ENCODE results near the gene TYROBP. TPM values are rescaled to one million over a fixed set of nuclear protein-coding genes. Genes with fewer than 3 reads are reported as not detected.
"Not testable (repeated sequence)": the region's sequence is repeated elsewhere in the genome, so short reads cannot be mapped to it uniquely, and the experiment has no call there.

Gene TYROBP
- total RNA-seq (10 to 100 TPM in 6 of 7 donors, 1 to 10 TPM in 1; 9.2 to 41.5 (median 31.4) TPM), polyA plus RNA-seq (100 to 1,000 TPM in 1 of 2 donors, 10 to 100 TPM in 1; 55.1 to 135 TPM)
- long read RNA-seq, donor 1, partial matches to known transcripts: 1 of 3 reads
- long read RNA-seq, donor 1, other reads (novel, unspliced or antisense): 0 of 3 reads
- long read RNA-seq, donor 2, partial matches to known transcripts: 0 of 5 reads
- long read RNA-seq, donor 2, other reads (novel, unspliced or antisense): 0 of 5 reads
- long read RNA-seq, donor 3, partial matches to known transcripts: 10 of 19 reads
- long read RNA-seq, donor 3, other reads (novel, unspliced or antisense): 2 of 19 reads

DNA sequence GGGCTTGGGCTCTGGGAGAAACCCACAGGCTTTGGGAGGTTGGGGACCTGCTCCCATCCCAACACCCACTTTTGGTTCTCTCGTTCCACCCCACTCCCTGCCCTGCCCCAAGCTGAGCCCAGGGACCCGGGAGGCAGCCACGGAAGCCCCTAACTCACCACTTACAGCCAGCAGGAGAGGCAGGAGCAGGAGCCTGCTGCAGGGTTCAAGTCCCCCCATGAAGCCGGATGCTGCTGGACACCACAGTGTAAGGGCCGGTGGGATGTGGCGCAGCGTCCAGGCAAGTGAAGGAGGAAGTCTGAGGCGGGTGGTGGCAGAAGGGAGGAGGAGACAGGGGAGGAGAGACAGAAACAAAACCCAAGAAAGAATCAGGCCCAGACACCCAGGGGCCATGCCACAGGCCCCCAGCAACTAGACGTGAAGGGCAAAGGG is at the start of gene TYROBP:
TYROBP (minus strand) TSS at position 286 of the 432 bp plus-strand sequence; CDS start at position 219, 67 bp downstream.
- 68 to 76% (median 74%) methylated on average over 9 of the region's 9 CpGs for WGBS, 3 donors

DNA sequence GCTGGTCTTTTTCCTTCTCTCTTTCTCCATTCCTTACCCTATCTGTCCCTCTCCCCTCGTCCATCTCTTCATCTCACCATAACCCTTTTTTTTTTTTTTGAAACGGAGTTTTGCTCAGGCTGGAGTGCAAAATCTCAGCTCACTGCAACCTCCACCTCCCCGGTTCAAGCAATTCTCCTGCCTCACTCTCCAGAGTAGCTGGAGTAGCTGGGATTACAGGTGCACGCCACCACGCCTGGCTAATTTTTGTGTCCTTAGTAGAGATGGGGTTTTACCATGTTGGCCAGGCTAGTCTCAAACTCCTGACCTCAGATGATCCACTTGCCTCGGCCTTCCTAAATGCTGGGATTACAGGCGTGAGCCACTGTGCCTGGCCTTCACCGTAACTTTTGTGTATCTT is 49.3 kb upstream of the TYROBP start:
- H3K4me3 ChIP-seq; H3K36me3 ChIP-seq; intact Hi-C loops (cut with DNase I); H3K9me3 ChIP-seq; H3K27ac ChIP-seq; H3K4me1 ChIP-seq (ENCODE audit: insufficient read depth); DNase-seq; H3K27me3 ChIP-seq: not testable (repeated sequence)
- WGBS, 3 donors: 73 to 79% (median 77%) methylated on average over 8 of the region's 8 CpGs

More for the DNA sequence above, at the start of gene TYROBP:
- TF ChIP-seq, protein P1, sequence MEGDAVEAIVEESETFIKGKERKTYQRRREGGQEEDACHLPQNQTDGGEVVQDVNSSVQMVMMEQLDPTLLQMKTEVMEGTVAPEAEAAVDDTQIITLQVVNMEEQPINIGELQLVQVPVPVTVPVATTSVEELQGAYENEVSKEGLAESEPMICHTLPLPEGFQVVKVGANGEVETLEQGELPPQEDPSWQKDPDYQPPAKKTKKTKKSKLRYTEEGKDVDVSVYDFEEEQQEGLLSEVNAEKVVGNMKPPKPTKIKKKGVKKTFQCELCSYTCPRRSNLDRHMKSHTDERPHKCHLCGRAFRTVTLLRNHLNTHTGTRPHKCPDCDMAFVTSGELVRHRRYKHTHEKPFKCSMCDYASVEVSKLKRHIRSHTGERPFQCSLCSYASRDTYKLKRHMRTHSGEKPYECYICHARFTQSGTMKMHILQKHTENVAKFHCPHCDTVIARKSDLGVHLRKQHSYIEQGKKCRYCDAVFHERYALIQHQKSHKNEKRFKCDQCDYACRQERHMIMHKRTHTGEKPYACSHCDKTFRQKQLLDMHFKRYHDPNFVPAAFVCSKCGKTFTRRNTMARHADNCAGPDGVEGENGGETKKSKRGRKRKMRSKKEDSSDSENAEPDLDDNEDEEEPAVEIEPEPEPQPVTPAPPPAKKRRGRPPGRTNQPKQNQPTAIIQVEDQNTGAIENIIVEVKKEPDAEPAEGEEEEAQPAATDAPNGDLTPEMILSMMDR (IDR thresholded peaks at IDR 0.05): no peak
- TF ChIP-seq EP300 (IDR thresholded peaks at IDR 0.05) (no peak), POLR2A (IDR thresholded peaks at IDR 0.05) (no peak)
- Histone ChIP-seq H3K4me3 (no peak within 1 kb of the TSS), H3K9me3 (no peaks in the 10 kb centered on the region), H3K4me1 (ENCODE audit: insufficient read depth) (peaks cover 3% of the 10 kb centered on the region), H3K27me3 (no peaks in the 10 kb centered on the region), H3K36me3 (no peaks in the 10 kb centered on the region), H3K27ac (no peak within 1 kb of the TSS)
- intact Hi-C loops (cut with DNase I): no loop called here
- no peak for DNase-seq

DNA sequence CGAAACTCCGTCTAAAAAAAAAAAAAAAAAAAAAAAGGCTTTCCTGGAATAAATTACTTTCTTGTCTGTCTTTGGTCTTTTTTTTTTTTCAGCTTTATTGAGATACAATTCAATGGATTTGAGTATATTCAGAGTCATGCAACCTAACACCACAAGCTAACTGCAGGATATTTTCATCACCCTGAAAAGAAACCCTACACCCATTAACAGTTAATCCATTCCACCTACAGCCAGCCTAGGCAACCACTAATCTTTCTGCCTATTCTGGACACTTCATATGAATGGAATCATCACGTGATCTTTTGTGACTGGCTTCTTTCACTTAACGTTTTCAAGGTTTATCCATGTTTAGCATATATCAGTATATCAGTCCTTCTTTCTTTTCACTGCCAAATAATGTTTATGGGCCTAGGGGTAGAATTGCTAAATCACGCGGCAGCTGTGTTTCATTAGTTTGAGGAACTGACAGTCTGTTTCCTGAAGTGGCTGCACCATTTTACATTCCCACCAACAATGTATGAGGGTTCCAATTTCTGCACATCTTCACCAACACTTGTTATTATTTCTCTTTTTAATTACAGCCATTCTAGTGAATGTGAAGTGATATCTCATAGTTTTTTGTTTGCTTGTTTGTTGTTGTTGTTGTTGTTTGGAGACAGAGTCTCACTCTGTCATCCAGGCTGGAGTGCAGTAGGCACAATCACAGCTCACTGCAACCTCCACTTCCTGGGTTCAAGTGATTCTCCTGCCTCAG is 48.0 kb upstream of the TYROBP start:
- DNase-seq: no peak
- 63 to 74% (median 65%) methylated on average over 6 of the region's 6 CpGs for WGBS, 3 donors
- intact Hi-C loops (cut with DNase I): no loop called here
- Histone ChIP-seq H3K4me1 (ENCODE audit: insufficient read depth) (peaks cover 7% of the 10 kb centered on the region), H3K36me3 (no peaks in the 10 kb centered on the region), H3K27ac (no peak overlapping the region), H3K4me3 (no peak overlapping the region), H3K9me3 (no peaks in the 10 kb centered on the region), H3K27me3 (no peaks in the 10 kb centered on the region)
- no peak for TF ChIP-seq EP300 (IDR thresholded peaks at IDR 0.05)
- no peak for TF ChIP-seq POLR2A (IDR thresholded peaks at IDR 0.05)
- TF ChIP-seq, protein P1 (IDR thresholded peaks at IDR 0.05): no peak

DNA sequence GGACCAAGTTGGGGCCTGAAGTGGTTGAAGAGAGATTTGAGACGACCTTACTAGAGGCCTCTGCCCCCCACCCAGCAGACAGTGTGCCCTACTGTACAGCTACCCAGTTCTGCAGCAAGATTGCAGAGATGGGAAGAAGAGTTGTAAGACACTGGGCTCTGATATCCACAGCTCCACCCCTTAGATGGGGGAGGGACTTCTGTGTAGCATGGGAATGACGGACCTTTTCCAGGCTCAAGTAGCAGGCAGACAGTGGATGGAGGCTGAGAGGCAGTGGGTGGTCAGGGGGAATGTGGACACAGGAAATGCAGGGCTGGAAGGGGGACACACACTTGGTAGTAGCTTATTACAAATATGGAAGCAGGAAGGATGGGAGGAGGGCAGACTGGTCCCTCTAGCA is 41.0 kb upstream of the TYROBP start:
- no peak for DNase-seq
- TF ChIP-seq, protein P1 (IDR thresholded peaks at IDR 0.05): no peak
- no peak for TF ChIP-seq POLR2A (IDR thresholded peaks at IDR 0.05)
- TF ChIP-seq EP300 (IDR thresholded peaks at IDR 0.05): no peak
- Histone ChIP-seq H3K4me1 (ENCODE audit: insufficient read depth) (no peaks in the 10 kb centered on the region), H3K27me3 (no peaks in the 10 kb centered on the region), H3K27ac (no peak overlapping the region), H3K4me3 (no peak overlapping the region), H3K9me3 (no peaks in the 10 kb centered on the region), H3K36me3 (no peaks in the 10 kb centered on the region)
- intact Hi-C loops (cut with DNase I): no loop called here
- whole genome bisulfite sequencing, 3 donors: 22 to 30% (median 22%) methylated on average over 2 of the region's 2 CpGs

DNA sequence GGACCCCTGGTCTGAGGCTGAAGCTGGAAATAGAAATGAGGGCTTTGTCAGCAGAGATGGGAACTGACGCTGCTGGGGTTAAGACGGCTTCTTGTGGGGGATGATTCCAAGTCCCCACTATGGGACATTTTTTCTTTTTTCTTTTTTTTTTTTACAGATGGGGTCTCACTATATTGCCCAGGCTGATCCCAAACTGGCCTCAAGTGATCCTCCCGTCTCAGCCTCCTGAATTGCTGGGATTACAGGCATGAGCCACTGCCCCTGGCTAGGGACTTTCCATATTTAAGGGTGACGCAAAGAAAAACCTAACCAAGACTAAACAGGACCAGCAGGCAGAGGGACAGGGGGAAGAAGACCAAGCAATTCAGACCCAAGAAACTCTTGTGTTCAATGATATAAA is 38.1 kb upstream of the TYROBP start:
- 66 to 90% (median 89%) methylated on average over 4 of the region's 4 CpGs for WGBS, 3 donors
- Histone ChIP-seq H3K9me3 (no peaks in the 10 kb centered on the region), H3K4me1 (ENCODE audit: insufficient read depth) (no peaks in the 10 kb centered on the region), H3K4me3 (no peak overlapping the region), H3K27ac (no peak overlapping the region), H3K36me3 (no peaks in the 10 kb centered on the region), H3K27me3 (no peaks in the 10 kb centered on the region)
- DNase-seq: no peak
- intact Hi-C loops (cut with DNase I): no loop called here
- no peak for TF ChIP-seq EP300 (IDR thresholded peaks at IDR 0.05)
- TF ChIP-seq POLR2A (IDR thresholded peaks at IDR 0.05): no peak
- TF ChIP-seq, protein P1 (IDR thresholded peaks at IDR 0.05): no peak
